Kidney (tissue), 14 donors: ENCODE results near the gene OR51B2. TPM values are rescaled to one million over a fixed set of nuclear protein-coding genes. Genes with fewer than 3 reads are reported as not detected.

ENCODE experiments used
- DNase-seq, 5 donors: peaks; one replicate each; pipeline ENCODE4 v3.0.0-alpha.2; 2013 to 2020
- FAIRE-seq: peaks from 2 replicates; lab custom pipeline; 2012; peaks lifted over from hg19 to GRCh38; lab: Jason Lieb, UNC
- H3K27ac ChIP-seq, 2 donors: one replicate each; pipeline ENCODE4 v1.7.0; 2013; ENCODE audit warnings: low read depth in 2 of 2, low read length in 2 of 2, inconsistent platforms in 1 of 2
- H3K27me3 ChIP-seq: one replicate; pipeline ENCODE4 v1.7.1; 2013; ENCODE audit warnings: low read length, inconsistent platforms; ENCODE audit not compliant: control insufficient read depth, insufficient read depth
- H3K36me3 ChIP-seq, 3 donors: one replicate each; pipeline versions ENCODE4 v1.7.0 to v1.7.1; 2013; ENCODE audit warnings: low read length in 3 of 3, control low read depth in 1 of 3, inconsistent platforms in 1 of 3; ENCODE audit not compliant: insufficient read depth in 3 of 3, control insufficient read depth in 2 of 3
- H3K4me1 ChIP-seq, 3 donors: one replicate each; pipeline versions ENCODE4 v1.7.0 to v1.7.1; 2013; ENCODE audit warnings: low read length in 3 of 3, inconsistent platforms in 1 of 3, low read depth in 1 of 3; ENCODE audit not compliant: control insufficient read depth in 2 of 3, insufficient read depth in 2 of 3
- H3K4me3 ChIP-seq, 3 donors: one replicate each; pipeline versions ENCODE4 v1.7.0 to v1.8.1; 2013; ENCODE audit warnings: low read length in 3 of 3, control low read depth in 1 of 3, inconsistent platforms in 1 of 3
- H3K9ac ChIP-seq, 3 donors: one replicate each; pipeline versions ENCODE4 v1.7.0 to v1.7.1; 2013; ENCODE audit warnings: low read length in 3 of 3, control low read depth in 1 of 3, inconsistent platforms in 1 of 3
- H3K9me3 ChIP-seq, 3 donors: one replicate each; pipeline versions ENCODE4 v1.7.0 to v1.7.1; 2013; ENCODE audit warnings: low read length in 3 of 3, control low read depth in 1 of 3, inconsistent platforms in 1 of 3; ENCODE audit not compliant: control insufficient read depth in 2 of 3, insufficient read depth in 1 of 3
- intact Hi-C: fragments of 100-400 bp; cut with DNase I; formaldehyde crosslinking; loops from one replicate; pipeline ENCODE4 v1.11.1; 2022
- polyA plus RNA-seq: library from polyadenylated mRNA; stranded (reverse); fragments of 350-450 nt; fragmentation: Illumina TruSeq; extraction: RNeasy Lipid Tissue Mini Kit (QIAGEN cat#74804); gene quantifications from one replicate; pipeline ENCODE4 v1.2.3, GENCODE V29; 2014; ENCODE audit warnings: low read depth, low replicate concordance; ENCODE audit not compliant: insufficient read depth
- total RNA-seq: library from RNA; stranded (reverse); fragmentation: NEBNext Ultra II Directional; extraction: Animal tissue kit (Norgen Biotek cat#: 25700); gene quantifications from one replicate; pipeline ENCODE4 v1.2.1, GENCODE V29; 2021
- TF ChIP-seq, protein P1 (sequence below): IDR thresholded peaks from 3 replicates; pipeline ENCODE4 v1.5.1; 2012; ENCODE audit warnings: mild to moderate bottlenecking, moderate library complexity, borderline replicate concordance; ENCODE audit not compliant: insufficient read depth; ENCODE audit errors: extremely low read depth
- donor health status: control.
- donor health status: control.
- donor health status: control.
- donor health status: control.
- donor health status: control.
- donor health status: DM: yes; HTN: yes; CAD: no.
- donor health status: Normal renal cell carcinoma (clear cell type).

Gene OR51B2
- total and polyA plus RNA-seq, 2 donors from 2014 or later = not detected

DNA sequence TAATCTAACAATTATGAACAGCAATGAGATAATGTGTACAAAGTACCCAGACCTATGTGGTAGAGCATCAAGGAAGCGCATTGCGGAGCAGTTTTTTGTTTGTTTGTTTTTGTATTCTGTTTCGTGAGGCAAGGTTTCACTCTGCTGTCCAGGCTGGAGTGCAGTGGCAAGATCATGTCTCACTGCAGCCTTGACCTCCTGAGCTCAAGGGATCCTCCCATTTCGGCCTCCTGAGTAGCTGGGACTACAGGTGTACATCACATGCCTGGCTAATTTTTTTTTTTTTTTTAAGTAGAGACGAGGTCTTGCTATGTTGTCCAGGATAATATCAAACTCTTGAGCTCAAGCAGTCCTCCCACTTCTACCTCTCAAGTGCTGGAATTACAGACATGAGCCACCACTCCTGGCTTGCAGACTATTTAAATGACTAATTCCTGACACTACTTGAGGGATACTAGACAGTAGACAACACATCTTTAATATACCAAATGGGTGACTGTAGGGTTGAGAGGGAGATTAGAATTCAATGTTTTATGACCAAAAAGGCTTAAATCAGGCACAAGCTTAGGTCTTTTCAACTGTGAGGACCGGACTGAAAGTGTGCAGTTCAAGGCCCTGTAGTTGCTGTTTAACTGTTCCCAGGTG, 35.1 kb downstream of the OR51B2 start:
- H3K9ac ChIP-seq = no peak overlapping the region
- FAIRE-seq = no peak
- H3K4me1 ChIP-seq = no peaks in the 10 kb centered on the region
- TF ChIP-seq, protein P1, sequence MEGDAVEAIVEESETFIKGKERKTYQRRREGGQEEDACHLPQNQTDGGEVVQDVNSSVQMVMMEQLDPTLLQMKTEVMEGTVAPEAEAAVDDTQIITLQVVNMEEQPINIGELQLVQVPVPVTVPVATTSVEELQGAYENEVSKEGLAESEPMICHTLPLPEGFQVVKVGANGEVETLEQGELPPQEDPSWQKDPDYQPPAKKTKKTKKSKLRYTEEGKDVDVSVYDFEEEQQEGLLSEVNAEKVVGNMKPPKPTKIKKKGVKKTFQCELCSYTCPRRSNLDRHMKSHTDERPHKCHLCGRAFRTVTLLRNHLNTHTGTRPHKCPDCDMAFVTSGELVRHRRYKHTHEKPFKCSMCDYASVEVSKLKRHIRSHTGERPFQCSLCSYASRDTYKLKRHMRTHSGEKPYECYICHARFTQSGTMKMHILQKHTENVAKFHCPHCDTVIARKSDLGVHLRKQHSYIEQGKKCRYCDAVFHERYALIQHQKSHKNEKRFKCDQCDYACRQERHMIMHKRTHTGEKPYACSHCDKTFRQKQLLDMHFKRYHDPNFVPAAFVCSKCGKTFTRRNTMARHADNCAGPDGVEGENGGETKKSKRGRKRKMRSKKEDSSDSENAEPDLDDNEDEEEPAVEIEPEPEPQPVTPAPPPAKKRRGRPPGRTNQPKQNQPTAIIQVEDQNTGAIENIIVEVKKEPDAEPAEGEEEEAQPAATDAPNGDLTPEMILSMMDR = no peak
- intact Hi-C loops = no loop called here
- no peaks in the 10 kb centered on the region for H3K36me3 ChIP-seq
- no peaks in the 10 kb centered on the region for H3K27me3 ChIP-seq
- H3K27ac ChIP-seq = no peak overlapping the region
- H3K4me3 ChIP-seq = no peak overlapping the region
- no peak for DNase-seq
- no peaks in the 10 kb centered on the region for H3K9me3 ChIP-seq

DNA sequence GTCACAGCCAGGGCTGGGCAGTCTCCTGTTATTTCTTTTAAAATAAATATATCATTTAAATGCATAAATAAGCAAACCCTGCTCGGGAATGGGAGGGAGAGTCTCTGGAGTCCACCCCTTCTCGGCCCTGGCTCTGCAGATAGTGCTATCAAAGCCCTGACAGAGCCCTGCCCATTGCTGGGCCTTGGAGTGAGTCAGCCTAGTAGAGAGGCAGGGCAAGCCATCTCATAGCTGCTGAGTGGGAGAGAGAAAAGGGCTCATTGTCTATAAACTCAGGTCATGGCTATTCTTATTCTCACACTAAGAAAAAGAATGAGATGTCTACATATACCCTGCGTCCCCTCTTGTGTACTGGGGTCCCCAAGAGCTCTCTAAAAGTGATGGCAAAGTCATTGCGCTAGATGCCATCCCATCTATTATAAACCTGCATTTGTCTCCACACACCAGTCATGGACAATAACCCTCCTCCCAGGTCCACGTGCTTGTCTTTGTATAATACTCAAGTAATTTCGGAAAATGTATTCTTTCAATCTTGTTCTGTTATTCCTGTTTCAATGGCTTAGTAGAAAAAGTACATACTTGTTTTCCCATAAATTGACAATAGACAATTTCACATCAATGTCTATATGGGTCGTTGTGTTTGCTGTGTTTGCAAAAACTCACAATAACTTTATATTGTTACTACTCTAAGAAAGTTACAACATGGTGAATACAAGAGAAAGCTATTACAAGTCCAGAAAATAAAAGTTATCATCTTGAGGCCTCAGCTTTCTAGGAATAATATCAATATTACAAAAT, 35.8 kb downstream of the OR51B2 start:
- H3K9me3 ChIP-seq = no peaks in the 10 kb centered on the region
- no peaks in the 10 kb centered on the region for H3K27me3 ChIP-seq
- H3K4me1 ChIP-seq = no peaks in the 10 kb centered on the region
- H3K9ac ChIP-seq = no peak overlapping the region
- DNase-seq (no peak), FAIRE-seq (no peak)
- no peak overlapping the region for H3K4me3 ChIP-seq
- no peaks in the 10 kb centered on the region for H3K36me3 ChIP-seq
- intact Hi-C loops = no loop called here
- TF ChIP-seq, protein P1 = no peak
- H3K27ac ChIP-seq = no peak overlapping the region

DNA sequence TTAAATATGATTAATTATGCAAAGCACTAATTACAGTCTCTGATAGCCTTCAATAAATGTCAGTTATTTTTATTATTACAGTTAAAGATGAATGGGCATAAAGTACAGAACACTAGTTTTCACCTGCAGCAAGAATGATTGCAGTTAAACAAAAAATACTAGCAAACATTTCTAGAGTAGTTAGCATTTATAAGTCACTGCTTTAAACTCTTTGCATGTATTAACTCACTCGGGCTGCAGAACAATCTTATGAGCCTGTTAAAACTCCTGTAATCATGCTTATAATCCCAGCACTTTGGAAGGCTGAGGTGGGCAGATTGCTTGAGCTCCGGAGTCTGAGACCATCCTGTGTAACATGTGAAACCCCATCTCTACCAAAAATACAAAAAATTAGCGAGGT, 37.2 kb downstream of the OR51B2 start:
- intact Hi-C loops = no loop called here
- H3K9me3 ChIP-seq = no peaks in the 10 kb centered on the region
- no peaks in the 10 kb centered on the region for H3K4me1 ChIP-seq
- no peaks in the 10 kb centered on the region for H3K36me3 ChIP-seq
- TF ChIP-seq, protein P1 = no peak
- H3K27ac ChIP-seq = no peak overlapping the region
- H3K27me3 ChIP-seq = no peaks in the 10 kb centered on the region
- no peak overlapping the region for H3K9ac ChIP-seq
- no peak overlapping the region for H3K4me3 ChIP-seq
- no peak for DNase-seq
- FAIRE-seq = no peak
